ENCODE measurements around the gene RAI1.

RAI1 gene

DNA sequence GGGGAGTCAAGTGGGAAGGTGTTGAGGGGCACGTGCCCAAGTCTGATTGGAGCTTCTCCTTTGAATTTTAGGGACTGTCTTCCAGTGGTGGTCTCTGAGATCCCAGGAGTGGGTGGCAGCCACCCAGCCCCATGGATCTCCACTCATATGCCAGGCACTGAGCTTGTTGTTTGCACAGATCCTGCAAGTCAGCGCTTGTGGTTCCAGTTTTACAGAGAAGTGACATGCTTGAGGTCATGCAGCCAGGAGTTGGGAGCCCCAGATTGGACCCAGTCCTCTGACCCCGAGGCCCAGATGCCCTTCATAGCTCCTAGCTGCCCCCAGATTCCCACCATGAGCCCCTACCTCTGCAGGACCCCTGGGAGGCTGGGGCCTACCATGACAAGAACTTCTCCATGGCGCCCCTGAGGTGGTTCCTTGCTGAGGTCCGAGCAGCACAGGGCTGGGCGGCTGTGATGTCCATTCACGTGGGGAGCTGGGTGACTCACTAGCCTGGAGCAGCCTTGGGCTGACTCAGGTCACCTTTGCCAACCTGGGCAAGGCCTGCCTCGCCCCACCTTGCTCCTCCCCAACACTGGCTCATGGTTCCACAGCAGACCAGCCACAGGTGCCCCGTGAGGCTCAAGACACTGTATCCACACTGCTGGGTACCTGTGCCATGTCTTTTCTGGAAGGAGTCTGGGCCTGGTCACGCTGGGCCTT is 47.4 kb downstream of the RAI1 start:
- no peak overlapping the region for H2BK15ac ChIP-seq (ENCODE audit: low read depth, poor library complexity, severe bottlenecking)
- H3K27ac ChIP-seq (ENCODE audit: low read length, poor library complexity, severe bottlenecking) = no peak overlapping the region
- H4K91ac ChIP-seq (ENCODE audit: low read length) = no peak overlapping the region
- peak overlapping the region in 1 of 2 experiments; percentile 49 for H2BK12ac ChIP-seq (ENCODE audit: low read length in 2 of 2)
- H2AK5ac ChIP-seq (ENCODE audit: low read length, severe bottlenecking) = no peak overlapping the region
- no peak overlapping the region for H3K4me2 ChIP-seq (ENCODE audit: low read length, poor library complexity, severe bottlenecking)
- peaks cover 38% of the 10 kb centered on the region for H3K4me1 ChIP-seq (ENCODE audit: control insufficient read depth, insufficient read depth, low read depth, low read length)
- H3K27me3 ChIP-seq (ENCODE audit: control insufficient read depth in 1 of 2, insufficient read depth in 1 of 2, low read length in 2 of 2) = no peaks in the 10 kb centered on the region
- DNase-seq = no peak
- H3K4ac ChIP-seq (ENCODE audit: low read depth in 1 of 2, low read length in 2 of 2) = no peak overlapping the region
- H3K36me3 ChIP-seq (ENCODE audit: control insufficient read depth in 1 of 2, insufficient read depth in 2 of 2, low read depth in 1 of 2, low read length in 2 of 2) = peaks cover 0 to 42% of the 10 kb centered on the region in 2 experiments
- H2BK5ac ChIP-seq (ENCODE audit: low read depth, low read length, poor library complexity, severe bottlenecking) = no peak overlapping the region
- no peak overlapping the region for H4K8ac ChIP-seq (ENCODE audit: low read length)
- H3K9me3 ChIP-seq (ENCODE audit: control insufficient read depth, low read length) = no peaks in the 10 kb centered on the region
- H2AFZ ChIP-seq (ENCODE audit: low read depth, low read length) = no peak overlapping the region
- no peak overlapping the region for H3K23ac ChIP-seq (ENCODE audit: low read length in 2 of 2)
- no peak overlapping the region for H3K4me3 ChIP-seq (ENCODE audit: insufficient read depth in 1 of 2, low read depth in 1 of 2, low read length in 2 of 2)
- H3K9ac ChIP-seq (ENCODE audit: low read length) = no peak overlapping the region
- no peak overlapping the region for H3K14ac ChIP-seq (ENCODE audit: low read length in 2 of 2)
- H3K18ac ChIP-seq (ENCODE audit: low read depth in 1 of 2, low read length in 2 of 2) = peak overlapping the region in 1 of 2 experiments; percentile 65
- H3K79me1 ChIP-seq (replicated peaks; ENCODE audit: low read length, poor library complexity, severe bottlenecking) = peaks cover 52% of the 10 kb centered on the region
- WGBS = 88% methylated on average over 10 of the region's 10 CpGs
- H2BK120ac ChIP-seq (ENCODE audit: low read depth, low read length) = no peak overlapping the region

DNA sequence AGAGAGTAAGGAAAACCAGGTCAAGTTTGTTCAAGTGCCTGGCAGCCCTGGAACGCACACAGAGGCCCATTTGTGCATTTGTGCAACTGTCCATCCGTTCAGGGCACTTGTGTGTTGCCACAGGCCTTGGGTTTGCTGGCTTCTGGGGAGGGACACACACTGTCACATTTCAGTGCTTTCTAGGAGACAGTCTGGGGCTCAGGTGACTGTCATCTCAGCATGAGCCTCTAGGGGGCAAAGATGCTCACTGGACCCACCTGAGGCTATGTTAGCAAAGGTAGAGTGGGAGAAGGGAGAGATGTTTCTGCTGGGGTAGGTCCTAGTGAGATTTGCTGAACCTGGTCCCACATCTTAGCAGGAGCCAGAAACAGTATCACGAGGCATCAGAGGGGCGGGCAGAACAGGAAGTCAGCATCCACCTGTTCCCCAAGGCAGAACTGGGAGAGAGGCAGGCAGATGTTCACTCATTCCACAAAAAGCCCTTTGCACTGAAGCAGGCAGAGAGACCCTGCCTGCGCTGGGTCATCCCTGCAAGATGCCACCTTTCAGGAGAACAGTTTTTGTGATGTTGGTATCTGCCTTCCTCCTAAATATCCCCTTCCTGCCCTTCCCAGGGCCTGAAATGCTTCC is 48.5 kb downstream of the RAI1 start:
- 58% methylated on average over 5 of the region's 5 CpGs for WGBS
- no peak overlapping the region for H4K8ac ChIP-seq (ENCODE audit: low read length)
- peaks cover 60% of the 10 kb centered on the region for H3K79me1 ChIP-seq (replicated peaks; ENCODE audit: low read length, poor library complexity, severe bottlenecking)
- H3K9ac ChIP-seq (ENCODE audit: low read length) = no peak overlapping the region
- no peak overlapping the region for H2AFZ ChIP-seq (ENCODE audit: low read depth, low read length)
- no peak overlapping the region for H2BK120ac ChIP-seq (ENCODE audit: low read depth, low read length)
- DNase-seq = peak; percentile 23
- H3K4me3 ChIP-seq (ENCODE audit: insufficient read depth in 1 of 2, low read depth in 1 of 2, low read length in 2 of 2) = no peak overlapping the region
- no peaks in the 10 kb centered on the region for H3K9me3 ChIP-seq (ENCODE audit: control insufficient read depth, low read length)
- H2BK5ac ChIP-seq (ENCODE audit: low read depth, low read length, poor library complexity, severe bottlenecking) = no peak overlapping the region
- no peak overlapping the region for H3K4ac ChIP-seq (ENCODE audit: low read depth in 1 of 2, low read length in 2 of 2)
- H2BK15ac ChIP-seq (ENCODE audit: low read depth, poor library complexity, severe bottlenecking) = no peak overlapping the region
- H2AK5ac ChIP-seq (ENCODE audit: low read length, severe bottlenecking) = no peak overlapping the region
- H3K27me3 ChIP-seq (ENCODE audit: control insufficient read depth in 1 of 2, insufficient read depth in 1 of 2, low read length in 2 of 2) = no peaks in the 10 kb centered on the region
- no peak overlapping the region for H3K14ac ChIP-seq (ENCODE audit: low read length in 2 of 2)
- H3K23ac ChIP-seq (ENCODE audit: low read length in 2 of 2) = peak overlapping the region in 1 of 2 experiments; percentile 90
- H3K4me2 ChIP-seq (ENCODE audit: low read length, poor library complexity, severe bottlenecking) = no peak overlapping the region
- peaks cover 0 to 42% of the 10 kb centered on the region in 2 experiments for H3K36me3 ChIP-seq (ENCODE audit: control insufficient read depth in 1 of 2, insufficient read depth in 2 of 2, low read depth in 1 of 2, low read length in 2 of 2)
- no peak overlapping the region for H3K27ac ChIP-seq (ENCODE audit: low read length, poor library complexity, severe bottlenecking)
- no peak overlapping the region for H4K91ac ChIP-seq (ENCODE audit: low read length)
- H3K18ac ChIP-seq (ENCODE audit: low read depth in 1 of 2, low read length in 2 of 2) = peak overlapping the region in 1 of 2 experiments; percentile 48
- peaks cover 34% of the 10 kb centered on the region for H3K4me1 ChIP-seq (ENCODE audit: control insufficient read depth, insufficient read depth, low read depth, low read length)
- H2BK12ac ChIP-seq (ENCODE audit: low read length in 2 of 2) = no peak overlapping the region

DNA sequence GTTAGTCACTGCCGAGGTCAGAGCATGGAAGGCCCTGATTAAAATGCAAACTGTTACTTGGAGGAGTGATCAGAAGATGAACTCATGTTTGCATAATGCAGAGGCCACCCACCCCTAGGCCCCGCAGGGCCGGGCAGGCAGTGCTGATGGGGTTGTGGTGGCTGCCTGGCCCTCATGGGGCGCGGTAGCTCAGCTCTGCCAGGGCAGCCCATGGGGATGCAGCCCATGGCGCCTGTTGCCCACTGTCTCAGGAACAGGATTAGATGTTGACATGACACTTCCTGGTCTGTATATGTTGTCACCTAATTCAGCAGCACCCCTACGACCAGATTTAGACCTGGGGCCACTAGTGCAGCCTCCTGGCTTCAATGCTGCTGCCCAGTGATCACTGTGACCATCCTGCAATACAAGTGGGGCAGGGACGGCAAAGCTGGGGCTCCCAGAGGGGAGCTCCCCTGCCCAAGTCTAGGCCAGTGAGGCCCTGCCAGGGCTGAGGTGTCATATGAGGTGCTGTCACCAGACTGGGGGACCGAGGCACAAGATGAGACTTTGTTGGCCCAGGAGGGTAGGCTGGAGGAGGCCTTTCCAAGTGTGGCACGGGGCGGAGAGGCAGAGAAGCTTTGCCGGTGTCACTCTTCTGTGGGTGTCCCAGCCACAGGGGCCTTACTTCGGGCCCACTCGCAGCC is 49.1 kb downstream of the RAI1 start:
- H3K4me2 ChIP-seq (ENCODE audit: low read length, poor library complexity, severe bottlenecking) = no peak overlapping the region
- DNase-seq = no peak
- H2BK12ac ChIP-seq (ENCODE audit: low read length in 2 of 2) = no peak overlapping the region
- H3K23ac ChIP-seq (ENCODE audit: low read length in 2 of 2) = no peak overlapping the region
- peaks cover 0 to 42% of the 10 kb centered on the region in 2 experiments for H3K36me3 ChIP-seq (ENCODE audit: control insufficient read depth in 1 of 2, insufficient read depth in 2 of 2, low read depth in 1 of 2, low read length in 2 of 2)
- H3K9me3 ChIP-seq (ENCODE audit: control insufficient read depth, low read length) = no peaks in the 10 kb centered on the region
- no peak overlapping the region for H3K4me3 ChIP-seq (ENCODE audit: insufficient read depth in 1 of 2, low read depth in 1 of 2, low read length in 2 of 2)
- no peak overlapping the region for H4K8ac ChIP-seq (ENCODE audit: low read length)
- no peak overlapping the region for H2BK5ac ChIP-seq (ENCODE audit: low read depth, low read length, poor library complexity, severe bottlenecking)
- no peaks in the 10 kb centered on the region for H3K27me3 ChIP-seq (ENCODE audit: control insufficient read depth in 1 of 2, insufficient read depth in 1 of 2, low read length in 2 of 2)
- H3K14ac ChIP-seq (ENCODE audit: low read length in 2 of 2) = no peak overlapping the region
- no peak overlapping the region for H3K4ac ChIP-seq (ENCODE audit: low read depth in 1 of 2, low read length in 2 of 2)
- H3K27ac ChIP-seq (ENCODE audit: low read length, poor library complexity, severe bottlenecking) = no peak overlapping the region
- peaks cover 28% of the 10 kb centered on the region for H3K4me1 ChIP-seq (ENCODE audit: control insufficient read depth, insufficient read depth, low read depth, low read length)
- peaks cover 57% of the 10 kb centered on the region for H3K79me1 ChIP-seq (replicated peaks; ENCODE audit: low read length, poor library complexity, severe bottlenecking)
- H2AFZ ChIP-seq (ENCODE audit: low read depth, low read length) = no peak overlapping the region
- no peak overlapping the region for H2AK5ac ChIP-seq (ENCODE audit: low read length, severe bottlenecking)
- no peak overlapping the region for H4K91ac ChIP-seq (ENCODE audit: low read length)
- H2BK15ac ChIP-seq (ENCODE audit: low read depth, poor library complexity, severe bottlenecking) = no peak overlapping the region
- H2BK120ac ChIP-seq (ENCODE audit: low read depth, low read length) = no peak overlapping the region
- H3K18ac ChIP-seq (ENCODE audit: low read depth in 1 of 2, low read length in 2 of 2) = no peak overlapping the region
- WGBS = 91% methylated on average over 14 of the region's 14 CpGs
- H3K9ac ChIP-seq (ENCODE audit: low read length) = no peak overlapping the region

DNA sequence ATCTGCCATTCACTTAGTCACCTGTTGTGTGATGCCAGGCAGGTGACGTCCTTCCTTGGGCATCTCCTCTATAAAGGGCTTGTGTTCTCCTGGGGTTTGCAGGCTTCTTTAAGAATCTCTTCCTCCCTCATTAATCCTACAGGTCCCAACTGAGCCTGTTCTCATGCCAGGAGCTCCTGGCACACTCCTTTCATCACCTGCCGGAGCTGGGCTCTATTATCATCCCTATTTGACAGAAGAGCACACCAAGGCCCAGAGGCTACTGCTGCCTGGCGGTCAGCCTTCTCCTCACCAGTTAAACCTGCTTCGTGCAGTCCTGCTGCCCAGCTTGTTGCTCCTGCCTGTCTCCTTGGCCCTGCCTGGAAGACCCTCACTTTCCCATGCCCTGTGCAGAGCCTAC is 51.2 kb downstream of the RAI1 start:
- Histone ChIP-seq H4K91ac (ENCODE audit: low read length) (peak overlapping the region; percentile 23), H3K27me3 (ENCODE audit: control insufficient read depth in 1 of 2, insufficient read depth in 1 of 2, low read length in 2 of 2) (no peaks in the 10 kb centered on the region), H2BK5ac (ENCODE audit: low read depth, low read length, poor library complexity, severe bottlenecking) (no peak overlapping the region), H2BK15ac (ENCODE audit: low read depth, poor library complexity, severe bottlenecking) (no peak overlapping the region), H3K9me3 (ENCODE audit: control insufficient read depth, low read length) (no peaks in the 10 kb centered on the region), H3K4me2 (ENCODE audit: low read length, poor library complexity, severe bottlenecking) (no peak overlapping the region), H3K4ac (ENCODE audit: low read depth in 1 of 2, low read length in 2 of 2) (peak overlapping the region in 1 of 2 experiments; percentile 47), H3K18ac (ENCODE audit: low read depth in 1 of 2, low read length in 2 of 2) (no peak overlapping the region), H3K36me3 (ENCODE audit: control insufficient read depth in 1 of 2, insufficient read depth in 2 of 2, low read depth in 1 of 2, low read length in 2 of 2) (peaks cover 0 to 38% of the 10 kb centered on the region in 2 experiments), H3K14ac (ENCODE audit: low read length in 2 of 2) (no peak overlapping the region), H2BK12ac (ENCODE audit: low read length in 2 of 2) (no peak overlapping the region), H3K4me1 (ENCODE audit: control insufficient read depth, insufficient read depth, low read depth, low read length) (peaks cover 25% of the 10 kb centered on the region), H3K23ac (ENCODE audit: low read length in 2 of 2) (no peak overlapping the region), H2AK5ac (ENCODE audit: low read length, severe bottlenecking) (peak overlapping the region; percentile 32), H3K79me1 (replicated peaks; ENCODE audit: low read length, poor library complexity, severe bottlenecking) (peaks cover 59% of the 10 kb centered on the region), H3K4me3 (ENCODE audit: insufficient read depth in 1 of 2, low read depth in 1 of 2, low read length in 2 of 2) (no peak overlapping the region), H2AFZ (ENCODE audit: low read depth, low read length) (no peak overlapping the region), H2BK120ac (ENCODE audit: low read depth, low read length) (no peak overlapping the region), H4K8ac (ENCODE audit: low read length) (no peak overlapping the region), H3K27ac (ENCODE audit: low read length, poor library complexity, severe bottlenecking) (no peak overlapping the region), H3K9ac (ENCODE audit: low read length) (no peak overlapping the region)
- DNase-seq = no peak
- 93% methylated on average over 4 of the region's 4 CpGs for WGBS
